ENCODE results near the gene LIMS2. TPM values are rescaled to one million over a fixed set of nuclear protein-coding genes. Genes with fewer than 3 reads are reported as not detected.

Gene LIMS2
- total RNA-seq, 2 donors from 2014 or later, result 177 to 246 TPM

GRCh38 chr2:127597984-127598380, 77.3 kb downstream of the LIMS2 start:
- no peaks in the 10 kb centered on the region for H3K27me3 ChIP-seq (replicated peaks; ENCODE audit: insufficient read depth)
- no peak overlapping the region for H3K27ac ChIP-seq
- H3K36me3 ChIP-seq, result no peaks in the 10 kb centered on the region
- no peak for TF ChIP-seq CTCF (IDR thresholded peaks at IDR 0.05)
- DNase-seq (ENCODE audit: low spot score) (no peak), ATAC-seq (ENCODE audit: insufficient number of reproducible peaks, low FRiP score, low read depth) (no peak)
- H3K9me3 ChIP-seq, result no peaks in the 10 kb centered on the region
- no peak overlapping the region for H3K4me3 ChIP-seq
- peaks cover 0 to 6% of the 10 kb centered on the region in 2 donors for H3K4me1 ChIP-seq (ENCODE audit: control insufficient read depth in 1 of 2, low read depth in 2 of 2)

GRCh38 chr2:127597046-127597983, 78.0 kb downstream of the LIMS2 start:
- no peak for DNase-seq (ENCODE audit: low spot score)
- no peak for ATAC-seq (ENCODE audit: insufficient number of reproducible peaks, low FRiP score, low read depth)
- Histone ChIP-seq H3K4me3 (no peak overlapping the region), H3K9me3 (no peaks in the 10 kb centered on the region), H3K27me3 (replicated peaks; ENCODE audit: insufficient read depth) (no peaks in the 10 kb centered on the region), H3K36me3 (no peaks in the 10 kb centered on the region), H3K4me1 (ENCODE audit: control insufficient read depth in 1 of 2, low read depth in 2 of 2) (peaks cover 0 to 6% of the 10 kb centered on the region in 2 donors), H3K27ac (no peak overlapping the region)
- no peak for TF ChIP-seq CTCF (IDR thresholded peaks at IDR 0.05)

- H3K27ac ChIP-seq, result no peak overlapping the region
- no peak for ATAC-seq (ENCODE audit: insufficient number of reproducible peaks, low FRiP score, low read depth)
- peaks cover 0 to 6% of the 10 kb centered on the region in 2 donors for H3K4me1 ChIP-seq (ENCODE audit: control insufficient read depth in 1 of 2, low read depth in 2 of 2)
- no peak for TF ChIP-seq CTCF (IDR thresholded peaks at IDR 0.05)
- no peaks in the 10 kb centered on the region for H3K9me3 ChIP-seq
- no peak for DNase-seq (ENCODE audit: low spot score)
- no peak overlapping the region for H3K4me3 ChIP-seq
- H3K27me3 ChIP-seq (replicated peaks; ENCODE audit: insufficient read depth), result no peaks in the 10 kb centered on the region
- H3K36me3 ChIP-seq, result no peaks in the 10 kb centered on the region
These were observed 78.9 kb downstream of the LIMS2 start for GRCh38 chr2:127596311-127597045.

GRCh38 chr2:127594116-127594591, 81.2 kb downstream of the LIMS2 start:
- H3K27me3 ChIP-seq (replicated peaks; ENCODE audit: insufficient read depth), result no peaks in the 10 kb centered on the region
- peaks cover 0 to 2% of the 10 kb centered on the region in 2 donors for H3K4me1 ChIP-seq (ENCODE audit: control insufficient read depth in 1 of 2, low read depth in 2 of 2)
- no peak for TF ChIP-seq CTCF (IDR thresholded peaks at IDR 0.05)
- H3K4me3 ChIP-seq, result no peak overlapping the region
- no peak overlapping the region for H3K27ac ChIP-seq
- no peak for ATAC-seq (ENCODE audit: insufficient number of reproducible peaks, low FRiP score, low read depth)
- H3K36me3 ChIP-seq, result no peaks in the 10 kb centered on the region
- no peaks in the 10 kb centered on the region for H3K9me3 ChIP-seq
- no peak for DNase-seq (ENCODE audit: low spot score)
